Neural progenitor cell (in vitro differentiated cells): Measurements from ENCODE around the gene GNAI1. TPM values are rescaled to one million over a fixed set of nuclear protein-coding genes. Genes with fewer than 3 reads are reported as not detected.

Source experiments
- DNase-seq: peaks from one replicate; pipeline ENCODE4 v3.0.0-alpha.2; 2016; ENCODE audit warnings: low spot score
- H2AFZ ChIP-seq: fragments of 200-600 bp; sonication (generic); replicated peaks from 2 replicates; pipeline ENCODE4 v1.6.1; 2016; ENCODE audit warnings: antibody characterized with exemption
- H3F3A ChIP-seq: fragments of 200-600 bp; sonication (generic); 2 replicates; pipeline ENCODE4 v1.6.1; 2016; ENCODE audit warnings: antibody characterized with exemption, low read depth
- H3K27ac ChIP-seq: fragments of 200-600 bp; sonication (generic); 2 replicates; pipeline ENCODE4 v1.5.1; 2016; ENCODE audit warnings: mild to moderate bottlenecking
- H3K27me3 ChIP-seq: fragments of 200-600 bp; sonication (generic); 2 replicates; pipeline ENCODE4 v1.6.1; 2016; ENCODE audit warnings: mild to moderate bottlenecking, moderate library complexity
- H3K36me3 ChIP-seq: fragments of 200-600 bp; sonication (generic); 2 replicates; pipeline ENCODE4 v1.5.1; 2016
- H3K4me1 ChIP-seq: fragments of 200-600 bp; sonication (generic); 2 replicates; pipeline ENCODE4 v1.6.1; 2016; ENCODE audit warnings: mixed run types
- H3K4me2 ChIP-seq: fragments of 200-600 bp; sonication (generic); 2 replicates; pipeline ENCODE4 v1.6.1; 2016
- H3K4me3 ChIP-seq: fragments of 200-600 bp; sonication (generic); 2 replicates; pipeline ENCODE4 v1.5.1; 2016
- H3K79me2 ChIP-seq: fragments of 200-600 bp; sonication (generic); 2 replicates; pipeline ENCODE4 v1.6.1; 2016; ENCODE audit warnings: low read depth
- H3K9ac ChIP-seq: fragments of 200-600 bp; sonication (generic); 2 replicates; pipeline ENCODE4 v1.6.1; 2016
- H3K9me3 ChIP-seq: fragments of 200-600 bp; sonication (generic); 2 replicates; pipeline ENCODE4 v1.5.1; 2016; ENCODE audit warnings: low read depth
- H4K20me1 ChIP-seq: fragments of 200-600 bp; sonication (generic); 2 replicates; pipeline ENCODE4 v1.6.1; 2016; ENCODE audit warnings: low read depth
- H3K27ac Mint-ChIP-seq: 3 replicates; pipeline ENCODE4 v1.8.0; 2021; ENCODE audit warnings: mixed read lengths
- H3K27me3 Mint-ChIP-seq: 2 replicates; pipeline ENCODE4 v1.8.0; 2022; ENCODE audit warnings: low read depth, mild to moderate bottlenecking, inconsistent platforms, moderate library complexity, mixed read lengths; ENCODE audit not compliant: insufficient read depth
- H3K36me3 Mint-ChIP-seq: 3 replicates; pipeline ENCODE4 v1.8.0; 2021; ENCODE audit warnings: mixed read lengths
- H3K4me1 Mint-ChIP-seq: 3 replicates; pipeline ENCODE4 v1.8.0; 2021; ENCODE audit warnings: mixed read lengths
- H3K4me3 Mint-ChIP-seq: 3 replicates; pipeline ENCODE4 v1.8.0; 2021; ENCODE audit warnings: mild to moderate bottlenecking, moderate library complexity, mixed read lengths
- H3K9me3 Mint-ChIP-seq: 3 replicates; pipeline ENCODE4 v1.8.0; 2020; ENCODE audit warnings: mixed read lengths
- CTCF ChIP-seq: fragments of 200-600 bp; sonication (generic); IDR thresholded peaks from 2 replicates; pipeline ENCODE4 v1.5.1; 2017; ENCODE audit warnings: antibody characterized with exemption, mild to moderate bottlenecking
- EZH2 ChIP-seq: fragments of 200-600 bp; sonication (generic); IDR thresholded peaks from 2 replicates; pipeline ENCODE4 v1.6.1; 2017; ENCODE audit warnings: antibody characterized with exemption, mild to moderate bottlenecking, moderate library complexity
- EZH2phosphoT487 ChIP-seq: fragments of 200-600 bp; sonication (generic); IDR thresholded peaks from 2 replicates; pipeline ENCODE4 v1.6.1; 2017; ENCODE audit warnings: antibody characterized with exemption
- total RNA-seq: library from RNA; depleted of rRNA; stranded (reverse); fragments of >200 nt; gene quantifications from 2 replicates; pipeline ENCODE4 v1.2.3, GENCODE V29; 2015; ENCODE audit warnings: low replicate concordance

GNAI1 gene
- total RNA-seq, 1 donor from 2014 or later, result 91.3 TPM

GRCh38 chr7:80243425-80243824 is 108.8 kb downstream of the GNAI1 start:
- no peak overlapping the region for H3K27ac ChIP-seq
- no peaks in the 10 kb centered on the region for H3K79me2 ChIP-seq
- H3K9me3 ChIP-seq, result no peaks in the 10 kb centered on the region
- Mint-ChIP-seq H3K4me1 (no peaks in the 10 kb centered on the region), H3K36me3 (no peaks in the 10 kb centered on the region), H3K27me3 (no peaks in the 10 kb centered on the region), H3K9me3 (no peaks in the 10 kb centered on the region), H3K27ac (no peak overlapping the region), H3K4me3 (no peak overlapping the region)
- no peak overlapping the region for H2AFZ ChIP-seq
- H3K9ac ChIP-seq, result no peak overlapping the region
- H3K27me3 ChIP-seq, result no peaks in the 10 kb centered on the region
- H3K4me2 ChIP-seq, result no peak overlapping the region
- TF ChIP-seq CTCF (no peak), EZH2 (no peak), EZH2phosphoT487 (no peak)
- H3F3A ChIP-seq, result no peaks in the 10 kb centered on the region
- H3K4me3 ChIP-seq, result no peak overlapping the region
- no peaks in the 10 kb centered on the region for H3K36me3 ChIP-seq
- peaks cover 6% of the 10 kb centered on the region for H3K4me1 ChIP-seq
- no peaks in the 10 kb centered on the region for H4K20me1 ChIP-seq
- DNase-seq, result no peak

GRCh38 chr7:80244206-80244916 is 109.7 kb downstream of the GNAI1 start:
- H3K4me3 Mint-ChIP-seq, result no peak overlapping the region
- Histone ChIP-seq H3K4me3 (no peak overlapping the region), H3K36me3 (no peaks in the 10 kb centered on the region), H3K27ac (no peak overlapping the region), H2AFZ (peak overlapping the region; percentile 58), H3K9me3 (no peaks in the 10 kb centered on the region), H4K20me1 (no peaks in the 10 kb centered on the region), H3K4me1 (peaks cover 6% of the 10 kb centered on the region), H3K9ac (no peak overlapping the region), H3K27me3 (no peaks in the 10 kb centered on the region), H3F3A (no peaks in the 10 kb centered on the region), H3K4me2 (no peak overlapping the region), H3K79me2 (no peaks in the 10 kb centered on the region)
- no peak overlapping the region for H3K27ac Mint-ChIP-seq
- TF ChIP-seq EZH2phosphoT487 (no peak), CTCF (no peak), EZH2 (no peak)
- no peak for DNase-seq
- H3K27me3 Mint-ChIP-seq, result no peaks in the 10 kb centered on the region
- H3K9me3 Mint-ChIP-seq, result no peaks in the 10 kb centered on the region
- no peaks in the 10 kb centered on the region for H3K4me1 Mint-ChIP-seq
- no peaks in the 10 kb centered on the region for H3K36me3 Mint-ChIP-seq

GRCh38 chr7:80247144-80247543 is 112.5 kb downstream of the GNAI1 start:
- DNase-seq, result no peak
- H3F3A ChIP-seq, result no peaks in the 10 kb centered on the region
- no peaks in the 10 kb centered on the region for H3K36me3 ChIP-seq
- no peak overlapping the region for H3K27ac Mint-ChIP-seq
- H3K36me3 Mint-ChIP-seq, result no peaks in the 10 kb centered on the region
- H3K4me1 Mint-ChIP-seq, result no peaks in the 10 kb centered on the region
- H3K27me3 Mint-ChIP-seq, result no peaks in the 10 kb centered on the region
- no peaks in the 10 kb centered on the region for H3K79me2 ChIP-seq
- no peak overlapping the region for H3K4me3 Mint-ChIP-seq
- no peak overlapping the region for H3K4me3 ChIP-seq
- H3K9ac ChIP-seq, result no peak overlapping the region
- H3K9me3 Mint-ChIP-seq, result no peaks in the 10 kb centered on the region
- no peak overlapping the region for H3K27ac ChIP-seq
- H3K4me2 ChIP-seq, result no peak overlapping the region
- no peak overlapping the region for H2AFZ ChIP-seq
- H3K9me3 ChIP-seq, result no peaks in the 10 kb centered on the region
- peaks cover 6% of the 10 kb centered on the region for H3K4me1 ChIP-seq
- no peaks in the 10 kb centered on the region for H3K27me3 ChIP-seq
- no peaks in the 10 kb centered on the region for H4K20me1 ChIP-seq
- TF ChIP-seq EZH2phosphoT487 (no peak), EZH2 (no peak)

- Histone ChIP-seq H3K4me3 (no peak overlapping the region), H3K4me2 (no peak overlapping the region), H4K20me1 (no peaks in the 10 kb centered on the region), H3K9ac (no peak overlapping the region), H3K4me1 (peaks cover 6% of the 10 kb centered on the region), H3K27ac (no peak overlapping the region), H3K9me3 (no peaks in the 10 kb centered on the region), H3K79me2 (no peaks in the 10 kb centered on the region), H3K36me3 (no peaks in the 10 kb centered on the region), H3F3A (no peaks in the 10 kb centered on the region), H2AFZ (no peak overlapping the region), H3K27me3 (no peaks in the 10 kb centered on the region)
- H3K4me1 Mint-ChIP-seq, result no peaks in the 10 kb centered on the region
- no peaks in the 10 kb centered on the region for H3K36me3 Mint-ChIP-seq
- H3K4me3 Mint-ChIP-seq, result no peak overlapping the region
- no peak for TF ChIP-seq CTCF
- no peak for TF ChIP-seq EZH2
- no peaks in the 10 kb centered on the region for H3K27me3 Mint-ChIP-seq
- no peak for DNase-seq
- no peaks in the 10 kb centered on the region for H3K9me3 Mint-ChIP-seq
- H3K27ac Mint-ChIP-seq, result no peak overlapping the region
These were observed 113.3 kb downstream of the GNAI1 start for GRCh38 chr7:80247891-80248290.
